GM19324 (cell line): ENCODE results near the gene KRTAP4-6.
"Not testable (repeated sequence)": the region's sequence is repeated elsewhere in the genome, so short reads cannot be mapped to it uniquely, and the experiment has no call there.

ENCODE experiments used
- ATAC-seq: cut with Tn5 transposase; IDR thresholded peaks from one replicate; pipeline ENCODE4 v1.9.1; 2021; ENCODE audit warnings: mild to moderate bottlenecking, moderate library complexity; ENCODE audit not compliant: unreplicated experiment, low FRiP score

Gene KRTAP4-6

DNA sequence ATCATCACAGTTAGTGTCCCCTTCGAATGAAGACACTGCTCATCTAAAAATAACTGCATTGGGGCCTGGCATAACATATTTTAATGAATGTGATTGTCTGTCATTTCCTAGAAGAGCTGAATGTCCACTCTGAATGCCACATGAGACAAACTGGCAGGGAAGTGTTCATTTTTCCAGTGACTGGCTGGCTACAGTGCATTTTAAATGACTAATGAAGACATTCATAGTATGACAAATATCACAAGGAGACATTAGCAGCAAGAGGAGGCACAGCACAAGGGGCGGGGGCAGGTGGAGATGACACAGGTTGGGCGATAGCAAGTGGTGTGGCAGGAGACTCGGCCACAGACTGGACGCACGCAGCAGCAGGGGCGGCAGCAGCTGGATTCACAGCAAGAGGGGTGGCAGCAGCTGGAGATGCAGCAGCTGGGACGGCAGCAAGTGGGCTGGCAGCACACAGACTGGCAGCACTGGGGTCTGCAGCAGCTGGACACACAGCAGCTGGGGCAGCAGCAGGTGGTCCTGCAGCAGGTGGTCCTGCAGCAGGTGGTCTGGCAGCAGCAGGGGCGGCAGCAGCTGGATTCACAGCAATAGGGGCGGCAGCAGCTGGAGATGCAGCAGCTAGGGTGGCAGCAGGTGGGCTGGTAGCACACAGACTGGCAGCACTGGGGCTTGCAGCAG, 8.8 kb upstream of the KRTAP4-6 start:
- ATAC-seq: not testable (repeated sequence)

DNA sequence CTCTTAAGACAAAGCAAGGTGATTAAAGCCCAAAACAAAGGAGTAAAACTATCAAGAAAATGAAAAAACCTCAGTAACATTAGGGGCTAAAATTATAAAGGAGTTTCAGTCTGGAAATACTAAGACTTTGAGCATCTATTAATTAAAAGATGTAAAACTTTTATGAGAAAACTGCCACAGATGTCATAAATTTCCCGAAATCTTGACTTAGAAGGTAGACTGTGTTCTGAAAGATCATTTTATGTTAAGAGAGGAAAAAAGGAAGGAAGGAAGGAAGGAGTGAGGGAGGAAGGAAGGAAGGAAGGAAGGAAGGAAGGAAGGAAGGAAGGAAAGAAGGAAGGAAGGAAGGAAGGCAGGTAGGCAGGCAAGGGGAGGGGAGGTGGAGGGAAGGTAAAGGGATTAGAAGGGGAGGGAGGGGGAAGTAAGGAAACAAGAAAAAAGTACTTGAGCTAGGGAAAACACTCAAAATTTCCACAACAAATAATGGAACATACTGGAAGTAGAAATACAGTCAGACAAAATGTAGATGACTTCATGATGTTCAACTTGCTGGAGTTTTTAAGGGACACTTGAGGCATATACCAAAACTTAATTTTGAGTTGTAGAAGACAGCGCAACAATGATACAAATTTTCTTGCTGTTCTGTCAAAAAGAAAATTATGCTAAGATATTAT, 7.3 kb upstream of the KRTAP4-6 start:
- ATAC-seq: no peak

GRCh38 chr17:41145261-41145660, 4.9 kb upstream of the KRTAP4-6 start:
- ATAC-seq: no peak

- no peak for ATAC-seq
Observed at GRCh38 chr17:41144846-41145245, 4.5 kb upstream of the KRTAP4-6 start.

DNA sequence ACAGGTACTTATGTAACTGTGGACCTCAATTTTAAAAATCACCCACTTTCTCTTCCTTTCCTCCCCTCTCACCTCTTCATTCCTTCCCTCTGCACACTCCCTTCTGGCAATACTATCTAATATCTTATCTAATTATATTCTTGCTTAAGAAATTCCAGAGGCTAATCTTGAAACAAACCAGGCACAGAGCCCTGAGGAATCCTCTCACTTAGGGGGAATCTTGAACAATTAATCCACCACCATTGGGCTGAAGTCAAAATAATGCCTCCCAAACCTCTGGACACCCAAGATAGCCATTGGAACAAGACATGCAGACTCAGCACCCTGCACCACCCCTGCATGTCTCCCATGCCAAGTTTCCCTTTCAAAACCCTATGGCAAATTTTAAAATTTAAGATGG, 1.0 kb upstream of the KRTAP4-6 start:
- no peak for ATAC-seq

- ATAC-seq: not testable (repeated sequence)
Observed at GRCh38 chr17:41139865-41140264, 479 bp downstream of the KRTAP4-6 start.

DNA sequence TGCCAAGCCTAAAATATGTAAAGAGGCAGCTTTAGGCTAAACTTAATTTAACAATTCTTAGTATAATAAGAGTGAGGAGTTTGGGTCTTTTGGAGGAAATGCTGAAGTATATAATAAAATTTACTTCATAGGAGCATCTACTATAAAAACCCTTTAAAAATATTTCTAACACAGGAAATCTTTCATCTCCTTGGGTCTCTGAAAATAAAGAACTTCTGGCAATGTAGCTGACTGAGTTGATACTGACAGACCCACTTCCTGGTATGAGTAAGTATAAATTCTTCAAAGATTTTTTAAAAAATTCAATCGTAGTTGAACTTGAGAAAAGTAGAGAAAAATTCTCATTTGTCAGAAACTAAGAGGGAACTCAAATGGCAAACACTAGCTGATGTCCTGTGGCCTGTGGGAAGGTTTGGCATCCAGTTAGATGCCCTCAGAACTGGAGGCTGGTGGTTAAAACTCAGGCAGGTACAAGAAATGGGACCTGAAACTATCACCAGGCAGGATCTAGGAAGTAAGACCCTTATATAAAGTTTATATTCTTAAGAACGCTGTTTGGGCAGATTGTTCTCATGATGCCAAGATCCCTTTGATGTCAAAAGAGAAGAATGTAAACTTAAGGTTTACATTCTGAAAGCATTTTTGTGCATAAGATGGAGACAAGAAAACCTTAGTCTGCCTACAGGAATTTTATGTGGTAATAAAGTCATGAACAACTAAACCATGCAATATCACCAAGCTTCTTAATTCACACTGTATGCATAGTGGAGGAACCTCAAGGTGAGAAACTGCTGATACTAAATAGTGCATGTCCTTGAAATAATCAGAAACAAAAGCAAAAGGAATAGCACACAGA, 6.2 kb downstream of the KRTAP4-6 start:
- ATAC-seq: no peak

DNA sequence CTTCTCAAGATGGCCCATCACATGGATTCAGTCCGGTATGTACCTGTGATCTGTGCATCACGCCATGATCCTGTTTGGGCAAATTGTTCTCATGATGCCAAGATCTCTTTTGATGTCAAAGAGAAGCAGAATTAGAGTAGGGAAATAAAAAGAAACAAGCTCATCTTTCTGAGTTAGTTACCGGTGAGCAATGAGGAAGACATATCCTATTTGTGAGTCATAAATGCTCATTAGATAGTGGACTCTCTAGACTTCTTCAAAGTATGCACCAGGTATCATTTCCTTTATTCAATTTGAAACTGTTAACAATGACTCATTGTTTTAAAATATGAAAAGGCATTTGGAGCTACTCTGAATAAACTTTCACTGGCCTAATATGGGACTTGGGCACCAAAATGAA, 8.4 kb downstream of the KRTAP4-6 start:
- ATAC-seq: no peak

DNA sequence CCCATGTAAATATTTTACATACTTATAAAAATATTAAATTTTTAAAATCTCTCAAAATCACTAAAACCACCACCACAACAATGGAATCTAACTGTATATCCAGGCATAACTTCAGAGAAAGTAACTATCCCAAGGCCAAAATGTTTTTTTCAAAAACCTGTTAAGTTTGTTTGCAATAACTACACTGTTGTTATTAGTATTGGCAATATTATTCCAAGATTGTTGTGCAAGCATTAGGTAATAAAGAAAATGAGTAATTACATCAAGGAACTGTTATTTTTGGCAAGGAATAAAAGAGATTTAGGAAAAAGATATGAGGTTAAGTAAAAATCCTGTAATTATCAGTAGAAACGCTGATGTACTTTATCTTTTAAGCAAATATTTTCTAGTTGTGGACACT, 13.0 kb downstream of the KRTAP4-6 start:
- no peak for ATAC-seq

DNA sequence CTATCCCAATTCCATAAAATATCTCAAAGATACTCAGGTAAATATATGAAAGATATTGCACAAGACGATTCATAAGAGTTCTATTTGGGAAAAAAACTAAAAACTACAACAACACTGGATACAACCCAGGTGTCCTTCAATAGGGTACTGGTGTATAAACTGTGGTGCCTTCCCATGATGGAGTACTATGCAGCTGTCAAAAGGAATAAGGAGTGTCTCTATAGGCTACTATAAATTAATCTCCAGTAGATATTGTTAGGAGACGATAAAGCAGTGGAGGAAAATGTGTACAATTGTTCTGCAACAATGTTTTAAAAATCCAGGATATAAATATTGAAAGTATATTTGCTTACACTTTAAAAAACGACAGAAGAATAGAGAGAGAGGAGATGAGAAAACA, 13.9 kb downstream of the KRTAP4-6 start:
- ATAC-seq: no peak

GRCh38 chr17:41125064-41125463, 15.3 kb downstream of the KRTAP4-6 start:
- ATAC-seq: no peak

DNA sequence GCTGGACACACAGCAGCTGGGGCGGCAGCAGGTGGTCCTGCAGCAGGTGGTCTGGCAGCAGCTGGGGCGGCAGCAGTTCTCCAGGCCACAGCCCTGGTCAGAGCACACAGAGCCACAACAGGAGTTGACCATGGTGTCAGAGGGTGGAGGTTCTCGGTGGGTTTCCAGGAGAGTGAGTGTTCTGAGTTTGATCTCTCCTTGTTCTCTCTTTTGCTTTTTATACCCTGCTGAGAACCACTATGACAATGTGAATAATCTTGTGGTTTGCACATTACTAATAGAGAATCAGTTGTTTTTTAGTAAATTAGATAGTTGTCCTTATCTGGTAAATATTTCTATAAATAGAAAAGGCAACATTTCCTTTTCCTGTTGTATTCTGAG, 16.4 kb downstream of the KRTAP4-6 start, which contains the start of gene KRTAP4-12:
Gene KRTAP4-12, minus strand, starts transcription at position 192 of the 381 bp plus-strand sequence. Its CDS starts 60 bp downstream, at position 132.
- not testable (repeated sequence) for ATAC-seq

GRCh38 chr17:41123292-41123990, 16.9 kb downstream of the KRTAP4-6 start:
- not testable (repeated sequence) for ATAC-seq

DNA sequence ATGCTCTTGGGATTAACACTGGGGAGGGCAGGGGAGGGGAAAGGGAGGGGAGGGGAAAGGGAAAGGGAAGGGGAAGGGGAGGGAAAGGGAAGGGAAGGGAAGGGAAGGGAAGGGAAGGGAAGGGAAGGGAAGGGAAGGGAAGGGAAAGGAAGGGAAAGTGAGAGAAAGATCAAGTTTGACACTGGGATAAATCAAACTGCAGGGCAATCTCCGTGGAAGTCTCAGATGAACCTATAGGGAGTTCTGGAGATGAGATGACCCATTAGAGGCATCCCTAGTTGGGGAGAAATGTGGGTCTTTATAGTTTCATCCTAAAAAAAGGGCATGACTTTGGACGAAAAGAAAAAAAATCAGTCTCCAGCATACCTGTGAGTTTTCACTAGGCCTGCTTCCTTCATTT, 18.6 kb downstream of the KRTAP4-6 start:
- ATAC-seq: no peak

DNA sequence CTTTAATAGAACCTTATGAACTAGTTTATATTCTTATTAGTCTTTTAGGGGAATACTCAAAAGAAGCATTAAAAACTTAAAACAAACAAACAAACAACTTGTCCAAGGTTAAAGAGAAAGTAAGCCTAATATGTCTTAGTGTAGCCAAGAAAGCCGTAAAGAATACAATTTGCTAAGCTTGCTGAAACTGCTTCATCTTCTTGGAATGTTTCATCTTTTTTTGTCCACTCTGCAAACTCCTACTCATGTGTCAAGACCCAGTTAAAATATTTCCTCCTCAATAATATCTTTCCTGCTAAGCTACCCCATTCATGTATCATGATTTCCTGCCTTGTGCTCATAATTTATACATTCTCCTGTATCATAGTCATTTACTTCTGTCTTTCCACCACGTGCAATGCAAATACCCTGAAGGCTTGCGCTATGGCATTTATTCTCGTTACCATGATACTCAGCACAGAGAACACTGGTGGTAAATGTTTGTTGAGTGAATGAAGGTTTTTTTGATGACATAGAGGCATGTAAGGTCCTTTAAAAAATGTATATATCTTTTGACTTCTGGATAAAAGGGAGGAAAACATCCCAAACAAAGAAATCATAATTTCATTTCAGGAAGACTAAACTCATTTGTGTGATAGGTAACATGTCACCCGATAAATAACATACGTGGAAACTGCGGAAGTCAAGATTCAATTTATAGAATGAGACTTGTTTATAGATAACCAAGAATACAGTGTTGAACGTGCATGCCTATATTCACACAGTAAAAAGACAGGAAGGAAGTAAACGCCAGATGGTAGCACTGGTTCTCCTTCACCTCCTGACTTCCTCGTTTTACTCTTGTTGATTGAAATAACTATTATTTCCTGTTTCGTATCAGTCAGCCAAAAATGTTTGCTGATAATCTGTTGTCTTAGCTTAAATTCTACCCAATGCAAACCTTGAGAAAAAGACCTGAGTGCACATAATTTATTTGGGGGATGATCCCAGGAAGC, 20.4 kb downstream of the KRTAP4-6 start:
- not testable (repeated sequence) for ATAC-seq

- no peak for ATAC-seq
Observed at GRCh38 chr17:41118721-41119120, 21.6 kb downstream of the KRTAP4-6 start.

DNA sequence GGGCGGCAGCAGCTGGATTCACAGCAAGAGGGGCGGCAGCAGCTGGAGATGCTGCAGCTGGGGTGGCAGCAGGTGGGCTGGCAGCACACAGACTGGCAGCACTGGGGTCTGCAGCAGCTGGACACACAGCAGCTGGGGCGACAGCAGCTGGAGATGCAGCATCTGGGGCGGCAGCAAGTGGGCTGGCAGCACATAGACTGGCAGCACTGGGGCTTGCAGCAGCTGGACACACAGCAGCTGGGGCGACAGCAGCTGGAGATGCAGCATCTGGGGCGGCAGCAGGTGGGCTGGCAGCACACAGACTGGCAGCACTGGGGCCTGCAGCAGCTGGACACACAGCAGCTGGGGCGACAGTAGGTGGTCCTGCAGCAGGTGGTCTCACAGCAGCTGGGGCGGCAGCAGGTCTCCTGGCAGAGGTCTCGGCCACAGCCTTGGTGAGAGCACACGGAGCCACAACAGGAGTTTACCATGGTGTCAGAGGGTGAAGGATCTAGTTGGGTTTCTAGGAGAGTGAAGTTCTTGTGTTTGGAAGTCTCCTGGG, 22.4 kb downstream of the KRTAP4-6 start, which contains the start of gene KRTAP4-11:
Gene KRTAP4-11, minus strand, starts transcription at position 528 of the 541 bp plus-strand sequence. Its CDS starts 58 bp downstream, at position 470.
- not testable (repeated sequence) for ATAC-seq

GRCh38 chr17:41116297-41116696, 24.0 kb downstream of the KRTAP4-6 start:
- ATAC-seq: no peak
